Measurements from ENCODE around the gene TACO1.

The TACO1 gene

DNA sequence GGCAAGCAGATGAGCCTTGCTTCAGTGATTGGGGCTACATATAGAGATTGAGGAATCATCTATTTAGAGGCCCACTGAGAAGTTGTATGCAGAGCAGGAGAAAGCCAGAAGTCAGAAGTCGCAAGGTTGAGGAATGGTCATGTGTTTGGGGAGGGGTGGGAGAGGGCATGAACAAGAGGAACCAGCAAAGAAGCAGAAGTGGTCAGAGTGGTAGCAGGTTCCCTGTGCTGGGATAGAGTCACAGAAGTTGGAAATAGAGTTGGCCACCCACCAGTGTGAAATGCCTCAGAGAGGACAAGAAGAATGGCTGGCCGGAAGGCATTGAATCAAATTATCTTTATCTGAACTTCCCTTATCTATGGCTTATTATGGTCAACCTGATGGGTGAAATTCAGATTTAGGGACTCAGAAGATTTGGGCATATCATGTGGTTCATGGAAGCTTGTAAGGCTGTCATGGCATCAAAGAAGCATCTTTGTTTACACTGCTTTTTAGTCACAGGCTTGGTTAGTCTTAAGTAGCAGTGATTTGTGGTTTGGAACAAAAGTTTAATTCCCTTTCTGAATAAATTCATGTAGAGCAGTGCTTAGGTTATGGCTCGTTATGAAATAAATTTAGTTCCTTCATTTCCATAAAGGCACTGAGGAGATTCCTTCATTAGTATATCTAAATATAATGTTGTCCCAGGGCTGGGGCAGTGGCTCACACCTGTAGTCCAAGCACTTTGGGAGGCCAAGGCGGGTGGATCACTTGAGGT, 41.2 kb downstream of the TACO1 start:
- no peak for DNase-seq

GRCh38 chr17:63644846-63645245, 44.2 kb downstream of the TACO1 start:
- DNase-seq, result no peak

DNA sequence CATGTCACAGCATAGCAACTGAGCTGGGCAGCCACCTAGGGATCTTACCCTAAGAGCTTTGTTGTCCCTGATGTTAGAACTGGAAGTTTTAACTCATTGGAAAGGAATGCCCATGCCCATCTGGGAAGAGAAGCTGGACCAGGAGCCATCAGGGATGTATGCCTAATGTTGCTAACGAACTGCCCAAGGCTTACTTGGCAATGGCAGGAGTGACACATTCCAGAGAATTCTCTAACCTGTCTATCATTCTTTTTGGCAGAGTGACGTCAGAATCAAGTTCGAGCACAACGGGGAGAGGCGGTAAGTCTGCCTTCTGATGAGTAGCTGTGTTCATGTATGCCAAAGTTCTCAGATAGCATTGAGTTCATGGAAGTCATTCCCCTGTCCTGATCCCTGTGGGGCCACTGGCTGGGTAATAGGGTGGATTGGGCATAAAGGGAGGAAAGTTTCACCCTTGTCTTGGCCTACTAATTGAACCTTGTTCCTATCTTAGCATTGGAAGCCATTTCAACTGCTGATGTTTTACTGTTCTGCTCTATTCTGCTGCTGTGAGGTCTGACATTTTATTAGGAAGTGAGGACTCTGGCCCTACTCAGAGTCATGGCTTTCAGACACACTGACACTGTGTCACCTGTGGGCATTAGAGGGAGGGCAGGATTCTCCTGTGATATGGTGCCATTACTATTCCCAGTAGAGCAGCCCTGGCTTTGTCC, 45.2 kb downstream of the TACO1 start:
- DNase-seq, result no peak

DNA sequence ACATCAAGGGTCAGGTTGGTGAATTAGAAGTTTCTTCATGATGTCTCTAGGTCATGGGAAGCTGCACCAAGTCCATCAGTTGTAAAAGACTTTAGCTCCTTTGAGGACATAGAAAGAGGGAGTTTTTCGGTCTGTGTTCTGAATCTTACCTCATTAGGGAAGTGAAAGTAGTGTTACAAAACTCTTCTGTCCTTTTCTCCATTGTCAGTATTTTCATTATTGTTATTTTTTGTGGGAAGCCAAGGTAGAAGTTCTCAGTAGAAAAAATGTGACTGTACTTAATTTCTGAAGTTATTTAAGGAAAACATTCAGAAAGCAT, 45.8 kb downstream of the TACO1 start:
- DNase-seq, result no peak

- DNase-seq, result no peak
Measured at GRCh38 chr17:63647065-63647725, 46.5 kb downstream of the TACO1 start.

DNA sequence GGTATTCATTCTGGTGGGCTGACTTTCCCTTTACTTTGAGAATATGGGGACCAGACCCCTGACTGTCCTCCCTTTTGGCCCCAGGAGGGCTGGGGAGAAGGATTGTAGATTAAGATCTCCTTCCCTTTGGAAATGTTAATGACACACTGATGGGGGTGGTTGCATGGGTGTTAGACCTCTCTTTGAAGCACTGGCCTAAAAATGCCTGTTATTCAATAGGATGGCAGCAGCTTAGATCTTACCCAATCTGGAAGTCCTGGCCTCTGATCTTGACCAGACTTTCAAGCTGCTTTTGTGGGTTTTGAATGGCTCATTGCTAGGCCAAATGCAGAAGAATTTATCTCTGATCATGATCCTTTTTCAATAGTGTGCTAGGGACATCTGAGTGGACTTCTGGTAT, 47.2 kb downstream of the TACO1 start:
- DNase-seq, result no peak

DNA sequence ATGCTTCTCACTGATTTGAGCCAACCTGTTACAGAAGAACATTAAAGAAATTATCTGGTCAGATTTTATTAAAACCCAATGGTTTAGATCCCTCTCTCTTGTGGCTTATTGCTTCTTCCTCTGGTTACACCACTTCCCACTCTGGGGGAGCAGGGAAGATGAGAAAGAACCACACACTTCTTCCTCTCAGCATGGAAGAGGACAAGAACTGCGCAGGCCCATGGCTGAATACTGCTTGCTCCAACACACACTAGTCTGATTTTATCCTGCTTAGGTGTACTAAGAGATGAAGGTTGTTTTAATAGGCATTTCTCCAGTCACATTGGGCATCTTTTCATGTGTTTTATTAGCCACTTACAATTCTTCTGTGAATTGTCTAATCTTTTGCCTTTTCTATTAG, 49.1 kb downstream of the TACO1 start:
- DNase-seq, result no peak

- no peak for DNase-seq
Measured at GRCh38 chr17:63652106-63652505, 51.4 kb downstream of the TACO1 start.

- no peak for DNase-seq
Measured at GRCh38 chr17:63653050-63653449, 52.4 kb downstream of the TACO1 start.

DNA sequence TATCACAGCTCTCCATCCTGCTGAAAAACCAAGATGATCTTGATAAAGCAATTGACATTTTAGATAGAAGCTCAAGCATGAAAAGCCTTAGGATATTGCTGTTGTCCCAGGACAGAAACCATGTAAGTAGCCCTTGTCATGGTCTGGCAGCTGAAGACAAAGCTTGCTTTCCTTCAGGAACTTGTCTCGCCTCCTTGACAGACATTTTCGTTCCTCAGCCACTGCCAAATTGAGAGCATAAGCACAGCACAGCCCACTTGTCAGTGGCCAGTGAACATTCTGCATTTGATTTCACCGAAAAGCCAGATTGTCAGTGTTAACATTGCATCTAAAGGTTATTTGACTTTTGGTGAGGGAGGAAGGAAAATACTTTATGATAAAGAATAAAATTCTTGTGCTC, 57.1 kb downstream of the TACO1 start:
- no peak for DNase-seq
